22Rv1 (cell line): ENCODE measurements around the gene USP2.

Experiments
- ZFX ChIP-seq: fragments of 450-650 bp; IDR thresholded peaks from 2 replicates; pipeline ENCODE4 v1.6.1; 2017; ENCODE audit warnings: antibody characterized with exemption, borderline replicate concordance
- TF ChIP-seq, protein P1 (sequence below): fragments of 450-650 bp; IDR thresholded peaks from 2 replicates; pipeline ENCODE4 v1.5.1; 2017; ENCODE audit warnings: mild to moderate bottlenecking

GRCh38 chr11:119361941-119362725, 19.4 kb downstream of the USP2 start:
- TF ChIP-seq, protein P1, sequence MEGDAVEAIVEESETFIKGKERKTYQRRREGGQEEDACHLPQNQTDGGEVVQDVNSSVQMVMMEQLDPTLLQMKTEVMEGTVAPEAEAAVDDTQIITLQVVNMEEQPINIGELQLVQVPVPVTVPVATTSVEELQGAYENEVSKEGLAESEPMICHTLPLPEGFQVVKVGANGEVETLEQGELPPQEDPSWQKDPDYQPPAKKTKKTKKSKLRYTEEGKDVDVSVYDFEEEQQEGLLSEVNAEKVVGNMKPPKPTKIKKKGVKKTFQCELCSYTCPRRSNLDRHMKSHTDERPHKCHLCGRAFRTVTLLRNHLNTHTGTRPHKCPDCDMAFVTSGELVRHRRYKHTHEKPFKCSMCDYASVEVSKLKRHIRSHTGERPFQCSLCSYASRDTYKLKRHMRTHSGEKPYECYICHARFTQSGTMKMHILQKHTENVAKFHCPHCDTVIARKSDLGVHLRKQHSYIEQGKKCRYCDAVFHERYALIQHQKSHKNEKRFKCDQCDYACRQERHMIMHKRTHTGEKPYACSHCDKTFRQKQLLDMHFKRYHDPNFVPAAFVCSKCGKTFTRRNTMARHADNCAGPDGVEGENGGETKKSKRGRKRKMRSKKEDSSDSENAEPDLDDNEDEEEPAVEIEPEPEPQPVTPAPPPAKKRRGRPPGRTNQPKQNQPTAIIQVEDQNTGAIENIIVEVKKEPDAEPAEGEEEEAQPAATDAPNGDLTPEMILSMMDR = no peak
- no peak for TF ChIP-seq ZFX
